Cardiac muscle cell (in vitro differentiated cells and primary cell): ENCODE measurements around the gene CDK2AP2. TPM values are rescaled to one million over a fixed set of nuclear protein-coding genes. Genes with fewer than 3 reads are reported as not detected.

Experiments
- DNase-seq, 2 donors: peaks; one replicate each; pipeline versions ENCODE4 v3.0.0 to v3.0.0-alpha.2; 2010 to 2017; ENCODE audit warnings: low read depth in 1 of 2, low spot score in 1 of 2
- H3K27ac ChIP-seq: fragments of 200-600 bp; sonication (generic); 2 replicates; pipeline ENCODE4 v1.5.1; 2016
- H3K27me3 ChIP-seq: fragments of 200-600 bp; sonication (generic); 2 replicates; pipeline ENCODE4 v1.6.0; 2016; ENCODE audit warnings: control low read depth
- H3K36me3 ChIP-seq: fragments of 200-600 bp; sonication (generic); 2 replicates; pipeline ENCODE4 v1.5.1; 2016; ENCODE audit warnings: control low read depth
- H3K4me1 ChIP-seq: fragments of 200-600 bp; sonication (generic); 2 replicates; pipeline ENCODE4 v1.8.1; 2017; ENCODE audit warnings: low read depth, mild to moderate bottlenecking, mixed run types
- H3K4me3 ChIP-seq: fragments of 200-600 bp; sonication (generic); 2 replicates; pipeline ENCODE4 v1.5.1; 2016; ENCODE audit warnings: mild to moderate bottlenecking
- H3K9me3 ChIP-seq: fragments of 200-600 bp; sonication (generic); 2 replicates; pipeline ENCODE4 v1.5.1; 2017; ENCODE audit warnings: low read depth, mild to moderate bottlenecking, control low read depth
- CTCF ChIP-seq: IDR thresholded peaks from 2 replicates; pipeline ENCODE4 v1.5.1; 2012; ENCODE audit warnings: low read depth, mild to moderate bottlenecking, low read length
- polyA plus RNA-seq: library from polyadenylated mRNA; unstranded; fragments of >200 nt; fragmentation: Nextera tagmentation; extraction: Ambion mirVana; gene quantifications from 2 replicates; pipeline ENCODE4 v1.2.1, GENCODE V29; 2016
- total RNA-seq: library from RNA; depleted of rRNA; stranded (reverse); fragments of >200 nt; gene quantifications from 2 replicates; pipeline ENCODE4 v1.2.3, GENCODE V29; 2016

The CDK2AP2 gene
- total and polyA plus RNA-seq, 2 experiments from 2014 or later = 38.5 to 136 TPM

- no peak overlapping the region for H3K4me3 ChIP-seq
- H3K36me3 ChIP-seq = no peaks in the 10 kb centered on the region
- DNase-seq = peak; percentile 21 to 79
- H3K27ac ChIP-seq = peak overlapping the region; percentile 32
- no peak for TF ChIP-seq CTCF
- H3K27me3 ChIP-seq = no peaks in the 10 kb centered on the region
- peaks cover 7% of the 10 kb centered on the region for H3K4me1 ChIP-seq
- H3K9me3 ChIP-seq = no peaks in the 10 kb centered on the region
These were observed 37.3 kb upstream of the CDK2AP2 start for GRCh38 chr11:67545280-67545679.

GRCh38 chr11:67544616-67545242 is 36.8 kb upstream of the CDK2AP2 start:
- Histone ChIP-seq H3K9me3 (no peaks in the 10 kb centered on the region), H3K27me3 (no peaks in the 10 kb centered on the region), H3K4me3 (no peak overlapping the region), H3K27ac (peak overlapping the region; percentile 32), H3K36me3 (no peaks in the 10 kb centered on the region), H3K4me1 (peaks cover 7% of the 10 kb centered on the region)
- DNase-seq = no peak
- no peak for TF ChIP-seq CTCF

GRCh38 chr11:67543585-67543984 is 35.6 kb upstream of the CDK2AP2 start:
- Histone ChIP-seq H3K9me3 (no peaks in the 10 kb centered on the region), H3K4me3 (no peak overlapping the region), H3K4me1 (peaks cover 7% of the 10 kb centered on the region), H3K27me3 (no peaks in the 10 kb centered on the region), H3K36me3 (no peaks in the 10 kb centered on the region), H3K27ac (no peak overlapping the region)
- TF ChIP-seq CTCF = no peak
- DNase-seq = no peak

- Histone ChIP-seq H3K9me3 (no peaks in the 10 kb centered on the region), H3K27ac (no peak overlapping the region), H3K4me3 (no peak overlapping the region), H3K36me3 (no peaks in the 10 kb centered on the region), H3K27me3 (no peaks in the 10 kb centered on the region), H3K4me1 (peaks cover 7% of the 10 kb centered on the region)
- no peak for TF ChIP-seq CTCF
- DNase-seq = no peak
These were observed 35.0 kb upstream of the CDK2AP2 start for GRCh38 chr11:67542971-67543370.

- no peaks in the 10 kb centered on the region for H3K36me3 ChIP-seq
These were observed 34.2 kb upstream of the CDK2AP2 start for GRCh38 chr11:67542169-67542568.

More at GRCh38 chr11:67542169-67542568, 34.2 kb upstream of the CDK2AP2 start:
- TF ChIP-seq CTCF = no peak
- peaks cover 7% of the 10 kb centered on the region for H3K4me1 ChIP-seq
- no peak for DNase-seq
- H3K27ac ChIP-seq = no peak overlapping the region
- H3K4me3 ChIP-seq = no peak overlapping the region
- H3K27me3 ChIP-seq = no peaks in the 10 kb centered on the region
- no peaks in the 10 kb centered on the region for H3K9me3 ChIP-seq
